Stimulated activated naive CD8-positive, alpha-beta T cell treated with anti-CD3 and anti-CD28 coated beads, Interleukin-15, Interleukin-2, amounts not matched to agents 100 U/mL and 50 U/mL, for 24 hours (primary cell): ENCODE data around the gene NDUFB3.
"Not testable (repeated sequence)": the region's sequence is repeated elsewhere in the genome, so short reads cannot be mapped to it uniquely, and the experiment has no call there.

Experiments
- ATAC-seq: fragments of 150-1000 bp; cut with Tn5 transposase; one replicate; pipeline ENCODE4 v1.10.0; 2021
- DNase-seq: peaks from one replicate; pipeline ENCODE4 v3.0.0; 2021

Gene NDUFB3

DNA sequence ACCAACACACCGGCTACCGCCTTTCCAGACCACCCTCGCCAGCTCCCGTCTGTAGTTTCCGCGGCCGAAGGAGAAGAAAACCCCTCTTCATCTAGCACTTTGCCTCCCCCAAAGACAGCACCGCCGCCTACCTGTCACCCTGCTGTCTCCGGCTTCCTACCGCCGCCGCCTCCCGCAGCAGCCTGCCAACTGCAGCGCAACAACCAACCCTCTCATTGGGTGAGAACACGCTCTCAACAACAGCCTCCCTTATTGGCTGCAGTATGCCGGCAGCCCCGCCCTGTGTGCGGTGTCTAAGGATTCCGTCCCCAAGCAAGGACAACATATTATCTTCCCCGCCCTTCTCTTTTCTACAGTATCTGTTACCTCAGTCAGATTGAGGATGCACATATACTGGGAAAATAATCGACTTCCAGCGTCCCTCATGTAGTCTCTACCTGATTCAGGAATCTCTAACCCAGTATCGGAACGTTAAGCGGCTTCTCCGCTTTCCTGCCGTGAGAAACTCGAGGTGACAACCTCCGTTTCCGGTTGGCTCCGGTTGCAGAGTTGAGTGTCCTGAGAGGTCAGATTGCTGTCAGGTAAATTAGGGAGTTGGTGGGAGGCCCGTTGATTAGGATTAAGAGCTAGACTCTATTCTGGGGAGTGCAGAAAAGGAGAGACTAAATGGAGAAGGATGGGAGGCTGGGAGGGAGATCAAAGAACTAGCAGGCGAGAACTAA is at the start of gene NDUFB3, which contains the start of gene HYCC2:
Gene NDUFB3, plus strand, starts transcription at position 523 of the 722 bp plus-strand sequence. CDS start 6,882 bp downstream, outside the sequence.
Gene HYCC2, minus strand, starts transcription at position 193 of the 722 bp plus-strand sequence. CDS start 47,662 bp downstream, outside the sequence.
- ATAC-seq (peak; percentile 99), DNase-seq (peak; percentile 89)

DNA sequence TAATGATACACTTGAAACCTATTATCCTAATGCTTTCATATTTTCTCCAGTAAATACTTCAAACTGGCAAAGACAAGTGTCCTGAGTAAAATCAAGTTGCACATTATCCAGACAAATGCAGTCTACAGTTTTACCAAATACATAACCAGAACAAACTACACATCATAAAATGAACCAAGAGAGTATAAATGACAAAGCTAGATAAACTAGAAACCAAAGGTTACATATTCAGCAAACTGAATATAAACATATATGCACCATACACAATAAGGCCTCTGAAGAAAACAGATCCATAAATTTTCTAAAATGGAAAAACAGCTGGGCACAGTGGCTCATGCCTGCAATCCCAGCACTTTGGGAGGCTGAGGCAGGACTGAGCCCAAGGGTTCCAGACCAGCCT is 47.3 kb upstream of the NDUFB3 start:
- ATAC-seq (no peak), DNase-seq (no peak)

DNA sequence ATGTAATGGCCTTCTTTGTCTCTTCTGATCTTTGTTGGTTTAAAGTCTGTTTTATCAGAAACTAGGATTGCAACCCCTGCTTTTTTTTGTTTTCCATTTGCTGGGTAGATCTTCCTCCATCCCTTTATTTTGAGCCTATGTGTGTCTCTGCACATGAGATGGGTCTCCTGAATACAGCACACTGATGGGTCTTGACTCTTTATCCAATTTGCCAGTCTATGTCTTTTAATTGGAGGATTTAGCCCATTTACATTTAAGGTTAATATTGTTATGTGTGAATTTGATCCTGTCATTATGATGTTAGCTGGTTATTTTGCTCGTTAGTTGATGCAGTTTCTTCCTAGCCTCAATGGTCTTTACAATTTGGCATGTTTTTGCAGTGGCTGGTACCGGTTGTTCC is 37.4 kb upstream of the NDUFB3 start:
- not testable (repeated sequence) for DNase-seq, ATAC-seq

DNA sequence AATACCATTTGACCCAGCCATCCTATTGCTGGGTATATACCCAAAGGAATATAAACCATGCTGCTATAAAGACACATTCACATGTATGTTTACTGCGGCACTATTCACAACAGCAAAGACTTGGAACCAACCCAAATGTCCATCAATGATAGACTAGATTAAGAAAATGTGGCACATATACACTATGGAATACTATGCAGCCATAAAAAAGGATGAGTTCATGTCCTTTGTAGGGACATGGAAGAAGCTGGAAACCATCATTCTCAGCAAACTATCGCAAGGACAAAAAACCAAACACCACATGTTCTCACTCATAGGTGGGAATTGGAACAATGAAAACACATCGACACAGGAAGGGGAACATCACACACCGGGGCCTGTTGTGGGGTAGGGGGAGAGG is 33.4 kb upstream of the NDUFB3 start:
- ATAC-seq, DNase-seq: not testable (repeated sequence)

DNA sequence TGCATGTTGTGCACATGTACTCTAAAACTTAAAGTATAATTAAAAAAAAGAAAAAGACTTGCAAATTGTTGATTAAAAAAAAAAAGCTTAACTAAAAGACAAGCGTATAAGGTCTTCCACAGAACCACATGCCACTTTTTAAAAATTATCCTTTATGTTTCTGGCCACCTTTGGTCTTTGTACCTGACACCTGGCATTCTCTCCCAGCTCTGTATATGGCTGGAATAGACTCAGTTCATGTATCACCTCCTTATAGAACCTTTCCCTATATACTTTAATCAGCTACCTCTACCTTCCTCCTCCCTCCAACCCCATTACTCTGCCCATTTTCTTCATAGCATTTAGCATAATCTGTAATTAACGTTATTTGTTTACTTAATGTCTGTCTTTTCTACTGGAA is 32.9 kb upstream of the NDUFB3 start:
- ATAC-seq (no peak), DNase-seq (no peak)

DNA sequence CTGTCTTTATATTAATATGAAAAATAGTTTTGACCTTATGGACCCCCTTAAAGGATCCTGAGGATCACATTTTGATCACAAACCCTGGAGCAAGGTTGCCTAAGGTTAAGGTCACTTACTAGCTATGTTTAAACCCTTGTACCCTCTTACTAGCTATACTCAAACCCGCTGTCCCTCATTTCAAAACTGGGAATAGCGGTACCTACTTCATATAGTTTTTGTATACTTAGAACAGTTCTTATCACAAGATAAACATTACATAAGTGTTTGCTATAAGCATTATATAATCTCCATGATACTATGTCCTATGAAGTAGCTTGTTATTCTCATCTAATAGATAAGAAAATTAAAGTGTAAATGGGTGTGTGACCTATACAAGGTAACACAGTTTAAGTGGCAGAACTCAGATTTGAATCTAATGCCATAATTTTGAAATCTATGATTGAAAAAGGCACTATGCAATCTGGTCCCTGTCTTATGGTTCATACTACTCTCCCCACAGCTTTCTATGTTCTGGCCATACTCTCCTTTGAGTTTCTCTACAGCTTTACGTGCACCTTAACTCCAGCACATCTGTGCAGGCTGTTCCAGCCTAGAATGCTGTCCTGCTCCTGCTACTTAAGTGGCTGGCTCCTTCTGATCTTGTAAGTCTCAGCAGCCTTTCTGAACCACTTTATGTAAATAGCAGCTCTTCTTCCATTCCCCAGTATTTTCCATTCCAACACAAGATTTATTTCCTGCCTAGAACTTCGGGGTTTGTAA is 30.8 kb upstream of the NDUFB3 start:
- ATAC-seq (no peak), DNase-seq (no peak)

DNA sequence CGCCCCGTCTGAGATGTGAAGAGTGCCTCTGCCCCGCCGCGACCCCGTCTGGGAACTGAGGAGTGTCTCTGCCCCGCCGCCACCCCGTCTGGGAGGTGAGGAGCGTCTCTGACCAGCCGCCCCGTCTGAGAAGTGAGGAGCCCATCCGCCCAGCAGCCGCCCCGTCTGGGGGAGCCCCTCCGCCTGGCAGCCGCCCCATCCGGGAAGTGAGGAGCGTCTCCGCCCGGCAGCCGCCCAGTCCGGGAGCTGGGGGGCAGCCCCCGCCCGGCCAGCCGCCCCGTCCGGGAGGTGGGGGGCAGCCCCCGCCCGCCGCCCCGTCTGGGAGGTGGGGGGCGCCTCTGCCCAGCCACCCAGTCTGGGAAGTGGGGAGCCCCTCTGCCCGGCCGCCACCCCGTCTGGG is 29.4 kb upstream of the NDUFB3 start:
- not testable (repeated sequence) for DNase-seq

DNA sequence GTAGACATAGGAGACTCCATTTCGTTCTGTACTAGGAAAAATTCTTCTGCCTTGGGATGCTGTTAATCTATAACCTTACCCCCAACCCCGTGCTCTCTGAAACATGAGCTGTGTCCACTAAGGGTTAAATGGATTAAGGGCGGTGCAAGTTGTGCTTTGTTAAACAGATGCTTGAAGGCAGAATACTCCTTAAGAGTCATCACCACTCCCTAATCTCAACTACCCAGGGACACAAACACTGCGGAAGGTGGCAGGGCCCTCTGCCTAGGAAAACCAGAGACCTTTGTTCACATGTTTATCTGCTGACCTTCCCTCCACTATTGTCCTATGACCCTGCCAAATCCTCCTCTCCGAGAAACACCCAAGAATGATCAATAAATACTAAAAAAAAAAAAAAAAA is 28.8 kb upstream of the NDUFB3 start:
- ATAC-seq, DNase-seq: not testable (repeated sequence)

More for the DNA sequence above, 29.4 kb upstream of the NDUFB3 start:
- ATAC-seq = not testable (repeated sequence)

DNA sequence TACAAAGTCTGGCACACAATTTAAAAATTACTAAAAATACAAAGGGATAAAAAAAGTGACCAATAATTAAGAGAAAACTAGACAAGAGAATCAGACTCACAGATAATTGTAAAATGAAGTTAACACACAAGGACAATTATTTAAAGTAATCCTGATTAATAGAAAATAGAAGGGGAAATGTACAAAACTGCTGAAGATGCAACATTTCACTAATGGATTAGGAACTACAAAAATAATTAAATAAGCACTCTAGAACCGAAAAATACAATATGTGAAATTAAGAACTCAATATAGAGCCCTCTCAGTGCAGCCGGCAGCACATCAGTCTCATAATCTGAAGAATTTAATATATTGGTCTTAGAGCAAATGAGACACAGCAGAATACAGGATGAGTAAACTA is 24.9 kb upstream of the NDUFB3 start:
- no peak for ATAC-seq

DNA sequence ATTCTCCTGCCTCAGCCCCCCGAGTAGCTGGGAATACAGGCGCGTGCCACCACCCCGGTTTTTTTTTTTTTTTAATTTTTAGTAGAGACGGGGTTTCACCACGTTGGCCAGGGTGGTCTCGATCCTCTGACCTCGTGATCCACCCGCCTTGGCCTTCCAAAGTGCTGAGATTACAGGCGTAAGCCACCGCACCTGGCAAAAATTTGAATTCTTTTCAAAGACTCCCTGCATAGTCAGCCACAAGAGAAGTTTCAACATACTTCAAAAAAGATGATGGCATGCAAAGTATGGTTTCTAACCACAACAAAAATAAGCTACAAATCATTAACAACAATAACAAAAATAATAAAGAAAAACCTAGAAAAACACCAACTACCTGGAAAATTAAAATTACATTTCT is 22.3 kb upstream of the NDUFB3 start:
- no peak for ATAC-seq

More for the DNA sequence above, 24.9 kb upstream of the NDUFB3 start:
- DNase-seq = no peak

DNA sequence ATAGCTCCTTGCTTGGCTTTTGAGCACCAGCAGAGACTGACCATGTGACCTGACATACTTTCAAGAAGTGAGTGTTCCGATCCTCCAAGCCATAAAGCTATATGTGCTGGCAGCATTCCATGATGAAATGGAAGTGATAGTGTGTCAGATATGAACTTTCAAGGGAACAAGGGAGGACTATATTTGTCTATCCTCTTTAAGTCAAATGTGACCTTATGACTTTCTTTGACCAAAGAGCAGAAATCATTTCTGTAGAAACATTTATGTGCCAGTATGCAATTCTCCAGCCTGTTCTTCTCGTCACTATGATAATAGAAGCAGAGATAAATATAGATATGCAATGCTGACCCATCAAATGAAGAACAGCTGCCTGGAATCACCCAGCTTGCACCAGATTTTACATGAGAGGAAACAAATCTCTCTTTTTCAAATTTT is 14.7 kb upstream of the NDUFB3 start:
- ATAC-seq (peak; percentile 36), DNase-seq (no peak)

More for the DNA sequence above, 22.3 kb upstream of the NDUFB3 start:
- DNase-seq = no peak

DNA sequence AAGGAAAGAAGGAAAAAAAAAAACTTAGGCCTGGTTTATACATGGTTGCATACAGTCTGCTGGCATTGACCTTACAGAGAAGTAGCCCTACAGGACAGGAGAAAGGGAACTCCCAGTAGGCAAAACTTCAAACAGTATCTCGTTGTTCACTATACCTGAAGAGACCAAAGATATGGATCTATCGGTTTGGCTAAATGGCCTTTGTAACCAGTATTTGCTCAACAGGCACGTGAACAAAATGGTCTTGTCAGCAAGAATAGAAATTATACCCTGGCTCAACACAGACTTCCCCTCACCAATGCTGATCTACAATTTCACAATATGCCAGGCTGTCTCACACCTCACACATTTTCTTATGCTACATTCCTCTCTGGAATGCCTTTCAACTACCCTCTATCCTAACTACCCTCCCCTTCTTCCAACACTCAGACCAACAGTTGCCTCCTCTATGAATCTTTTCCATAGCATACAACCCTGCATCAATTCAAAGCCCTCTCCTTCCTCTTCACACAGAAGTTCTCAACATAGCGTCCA is 14.0 kb upstream of the NDUFB3 start:
- ATAC-seq = no peak

DNA sequence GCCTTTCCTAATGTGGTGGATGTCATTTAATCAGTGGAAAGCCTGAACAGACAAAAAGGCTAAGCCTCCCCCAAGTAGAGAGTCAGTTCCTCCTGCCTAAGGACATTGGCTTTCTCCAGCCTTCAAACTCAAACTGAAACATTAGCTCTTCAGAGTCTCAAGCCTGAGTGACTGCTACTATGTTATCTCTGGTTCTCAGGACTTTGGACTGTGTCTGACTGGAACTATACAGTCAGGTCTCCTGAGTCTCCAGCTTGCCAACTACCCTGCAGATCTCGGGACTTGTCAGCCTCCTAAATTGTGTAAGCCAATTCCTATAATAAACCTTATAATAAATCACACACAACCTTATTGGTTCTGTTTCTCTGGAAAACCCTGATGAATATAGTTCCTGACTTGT is 12.9 kb upstream of the NDUFB3 start:
- ATAC-seq = no peak

More for the DNA sequence above, 14.0 kb upstream of the NDUFB3 start:
- no peak for DNase-seq

DNA sequence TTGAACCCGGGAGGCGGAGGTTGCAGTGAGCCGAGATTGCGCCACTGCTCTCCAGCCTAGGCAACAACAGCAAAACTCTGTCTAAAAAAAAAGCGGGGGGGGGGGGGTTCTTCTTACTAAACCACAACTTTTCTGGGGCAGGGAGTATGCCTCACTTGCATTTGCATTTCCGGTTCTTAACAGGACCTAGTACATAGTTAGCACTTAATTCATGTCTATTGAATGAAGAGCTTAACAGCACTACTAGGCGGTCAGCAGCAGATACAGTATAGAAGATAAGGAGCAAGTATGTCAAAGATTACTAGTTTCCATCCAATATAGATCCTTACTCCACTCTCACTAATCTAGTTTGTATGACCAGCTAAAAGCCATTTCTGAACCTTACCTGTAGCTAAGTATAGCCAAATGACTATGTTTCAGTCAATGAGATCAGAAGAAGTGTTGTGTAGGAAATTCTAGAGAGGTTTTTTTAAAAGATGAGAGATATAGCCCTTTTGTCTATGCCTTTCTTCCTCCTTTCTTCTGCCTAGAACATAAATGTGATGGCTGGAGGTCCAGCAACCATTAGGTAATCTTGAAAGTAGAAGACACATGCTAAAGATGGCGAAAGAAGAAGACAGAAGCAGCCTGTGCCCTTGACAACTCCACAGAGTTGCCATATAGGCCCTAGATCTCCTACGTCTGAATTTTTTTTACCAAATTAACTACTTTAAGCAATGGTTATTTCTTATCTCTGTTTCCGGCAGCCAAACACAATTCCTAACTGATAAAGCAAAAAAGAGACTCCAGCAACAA is 11.6 kb upstream of the NDUFB3 start:
- DNase-seq (no peak), ATAC-seq (no peak)

More for the DNA sequence above, 12.9 kb upstream of the NDUFB3 start:
- no peak for DNase-seq

DNA sequence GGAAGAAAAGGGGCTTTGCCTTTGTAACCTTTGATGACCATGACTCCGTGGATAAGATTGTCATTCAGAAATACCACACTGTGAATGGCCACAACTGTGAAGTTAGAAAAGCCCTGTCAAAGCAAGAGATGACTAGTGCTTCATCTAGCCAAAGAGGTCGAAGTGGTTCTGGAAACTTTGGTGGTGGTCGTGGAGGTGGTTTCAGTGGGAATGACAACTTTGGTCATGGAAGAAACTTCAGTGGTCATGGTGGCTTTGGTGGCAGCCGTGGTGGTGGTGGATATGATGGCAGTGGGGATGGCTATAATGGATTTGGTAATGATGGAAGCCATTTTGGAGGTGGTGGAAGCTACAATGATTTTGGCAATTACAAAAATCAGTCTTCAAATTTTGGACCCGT is 8.3 kb upstream of the NDUFB3 start:
- ATAC-seq = not testable (repeated sequence)
- DNase-seq = peak; percentile 66

DNA sequence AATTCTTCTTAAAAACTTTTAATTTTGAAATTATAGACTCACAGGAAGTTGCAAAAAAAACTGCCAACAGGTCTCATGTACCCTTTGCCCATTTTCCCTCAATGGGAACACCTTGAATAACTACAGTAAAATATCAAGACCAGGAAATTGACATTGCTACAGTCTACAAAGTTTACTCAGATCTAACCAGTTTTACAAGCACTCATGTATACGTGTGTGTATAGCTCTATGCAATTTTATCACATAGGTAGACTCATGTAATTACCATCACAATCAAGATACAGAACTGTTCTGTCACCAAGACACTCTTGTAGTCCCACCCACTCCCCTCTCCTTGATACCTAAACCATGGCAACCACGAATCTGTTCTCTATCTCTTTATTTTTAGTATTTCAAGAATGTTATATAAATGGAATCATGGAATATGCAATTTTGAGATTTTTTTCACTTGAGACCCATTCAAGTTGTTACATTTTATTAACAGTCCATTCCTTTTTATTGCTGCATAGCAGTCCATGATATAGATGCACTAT is 6.9 kb upstream of the NDUFB3 start:
- no peak for ATAC-seq
- no peak for DNase-seq

DNA sequence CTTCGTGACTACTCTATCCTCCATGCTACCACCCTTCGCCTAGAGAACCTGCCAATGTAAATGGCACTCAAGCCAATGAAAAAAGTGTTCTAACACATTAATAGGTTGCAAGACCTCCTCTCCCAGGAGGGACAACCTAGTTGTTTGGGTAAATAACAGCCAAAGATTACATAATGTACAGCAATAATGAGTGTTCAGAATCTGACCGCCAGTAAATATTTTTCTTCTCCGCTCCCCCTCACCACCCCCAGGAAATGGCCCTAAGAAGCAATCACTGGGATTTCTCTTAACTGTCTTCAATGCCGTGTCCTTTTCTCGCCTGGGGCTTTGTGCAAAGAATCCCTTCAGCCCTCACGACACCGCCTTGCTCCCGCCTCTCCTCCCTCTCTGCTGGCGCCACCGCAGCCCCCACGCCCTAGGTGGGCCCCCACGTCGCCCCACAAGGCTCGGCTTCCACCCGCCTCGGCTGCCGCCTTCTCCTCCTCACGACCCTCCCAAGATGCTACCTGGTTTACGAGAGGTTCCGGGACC is 788 bp upstream of the NDUFB3 start:
- DNase-seq (no peak), ATAC-seq (peak; percentile 29)

DNA sequence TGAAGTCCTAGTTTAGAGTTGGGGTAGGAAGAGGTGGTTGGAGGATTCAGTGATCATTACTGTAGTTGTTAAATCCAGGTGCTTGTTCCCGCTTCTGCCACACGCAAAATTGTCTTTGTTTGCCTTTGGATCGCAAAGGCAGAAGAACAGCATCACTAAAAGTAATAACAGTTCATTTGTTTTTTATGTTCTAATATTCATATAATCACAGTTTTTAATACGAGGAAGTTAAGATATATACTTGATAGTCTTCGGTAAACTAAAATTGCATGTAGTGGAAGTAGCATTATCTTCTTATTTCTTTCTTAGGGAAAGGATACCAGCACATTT is 365 bp downstream of the NDUFB3 start:
- no peak for DNase-seq
- no peak for ATAC-seq

DNA sequence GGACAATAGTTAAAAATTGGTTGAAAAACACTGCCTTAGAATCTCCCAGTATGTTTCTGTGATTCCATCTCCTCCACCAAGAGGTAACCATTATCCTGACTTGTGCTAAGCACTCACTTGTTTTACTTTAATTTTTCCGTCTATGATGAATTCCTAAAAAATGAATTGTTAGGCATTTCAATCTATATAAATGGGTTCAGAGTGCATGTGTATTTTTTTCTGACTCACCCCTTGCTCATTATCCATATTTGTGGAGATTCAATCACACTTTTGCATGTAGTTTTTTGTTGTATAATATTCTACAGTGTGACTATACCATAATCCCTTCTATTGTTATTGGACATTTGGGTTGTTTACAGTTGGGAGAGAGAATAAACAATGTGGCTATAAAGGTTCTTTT is 1.3 kb downstream of the NDUFB3 start:
- ATAC-seq = no peak
- no peak for DNase-seq

DNA sequence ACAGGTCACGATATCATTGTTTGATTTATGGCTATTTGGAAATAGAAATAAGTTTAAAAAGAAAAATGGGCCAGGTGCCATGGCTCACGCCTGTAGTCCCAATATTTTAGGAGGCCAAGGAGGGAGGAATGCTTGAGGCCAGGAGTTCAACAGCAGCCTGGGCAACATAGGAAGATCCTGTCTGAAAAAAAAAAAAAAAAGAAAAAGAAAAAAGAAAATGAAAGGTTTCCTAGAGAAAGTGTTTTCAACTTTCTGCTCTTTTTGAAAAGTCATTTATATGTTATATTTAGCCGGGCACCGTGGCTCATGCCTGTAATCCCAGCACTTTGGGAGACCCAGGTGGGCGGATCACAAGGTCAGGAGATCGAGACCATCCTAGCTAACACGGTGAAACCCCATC is 3.2 kb downstream of the NDUFB3 start:
- ATAC-seq = no peak
- DNase-seq = no peak

DNA sequence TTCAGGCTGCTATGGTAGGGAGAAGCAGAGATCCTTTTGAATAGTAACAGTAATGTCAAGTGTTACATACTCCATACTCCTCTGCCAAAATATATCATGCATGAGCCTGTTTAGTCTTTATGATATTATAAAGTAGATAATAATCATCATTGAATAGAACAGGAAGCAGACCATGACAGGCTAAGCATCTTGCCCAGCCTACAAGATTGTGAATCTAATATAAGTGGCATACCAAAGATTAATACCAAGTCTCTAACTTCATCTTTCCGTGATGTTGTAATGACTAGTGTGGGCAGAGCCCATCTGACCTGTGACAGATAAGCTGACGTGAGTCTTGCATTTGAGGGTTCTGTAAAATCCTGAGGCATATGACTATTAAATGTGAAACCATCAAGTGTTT is 13.1 kb downstream of the NDUFB3 start:
- ATAC-seq = no peak
- DNase-seq = no peak

DNA sequence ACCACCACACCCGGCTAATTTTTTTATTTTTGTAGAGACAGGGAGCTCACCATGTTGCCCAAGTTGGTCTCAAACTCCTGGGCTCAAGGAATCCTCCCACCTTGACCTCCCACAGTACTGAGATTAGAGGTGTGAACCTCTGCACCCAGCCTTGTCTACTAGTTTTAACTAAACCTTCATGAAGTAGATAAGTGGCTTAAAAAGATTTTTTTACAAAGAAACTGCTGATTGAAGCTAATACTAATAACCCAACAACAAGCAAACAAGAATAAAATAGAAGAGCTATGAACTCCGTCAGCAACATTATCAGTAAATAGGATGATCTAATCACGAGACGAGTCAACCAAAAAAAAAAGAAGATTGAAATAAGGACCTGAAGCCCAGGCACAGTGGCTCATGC is 18.8 kb downstream of the NDUFB3 start:
- no peak for DNase-seq
- ATAC-seq = no peak
